GM19372 (cell line): ENCODE results near the gene TUBGCP6.

Source experiments
- ATAC-seq: cut with Tn5 transposase; IDR thresholded peaks from one replicate; pipeline ENCODE4 v1.9.1; 2021; ENCODE audit warnings: mild to moderate bottlenecking, low read depth, moderate library complexity; ENCODE audit not compliant: unreplicated experiment

Gene TUBGCP6

DNA sequence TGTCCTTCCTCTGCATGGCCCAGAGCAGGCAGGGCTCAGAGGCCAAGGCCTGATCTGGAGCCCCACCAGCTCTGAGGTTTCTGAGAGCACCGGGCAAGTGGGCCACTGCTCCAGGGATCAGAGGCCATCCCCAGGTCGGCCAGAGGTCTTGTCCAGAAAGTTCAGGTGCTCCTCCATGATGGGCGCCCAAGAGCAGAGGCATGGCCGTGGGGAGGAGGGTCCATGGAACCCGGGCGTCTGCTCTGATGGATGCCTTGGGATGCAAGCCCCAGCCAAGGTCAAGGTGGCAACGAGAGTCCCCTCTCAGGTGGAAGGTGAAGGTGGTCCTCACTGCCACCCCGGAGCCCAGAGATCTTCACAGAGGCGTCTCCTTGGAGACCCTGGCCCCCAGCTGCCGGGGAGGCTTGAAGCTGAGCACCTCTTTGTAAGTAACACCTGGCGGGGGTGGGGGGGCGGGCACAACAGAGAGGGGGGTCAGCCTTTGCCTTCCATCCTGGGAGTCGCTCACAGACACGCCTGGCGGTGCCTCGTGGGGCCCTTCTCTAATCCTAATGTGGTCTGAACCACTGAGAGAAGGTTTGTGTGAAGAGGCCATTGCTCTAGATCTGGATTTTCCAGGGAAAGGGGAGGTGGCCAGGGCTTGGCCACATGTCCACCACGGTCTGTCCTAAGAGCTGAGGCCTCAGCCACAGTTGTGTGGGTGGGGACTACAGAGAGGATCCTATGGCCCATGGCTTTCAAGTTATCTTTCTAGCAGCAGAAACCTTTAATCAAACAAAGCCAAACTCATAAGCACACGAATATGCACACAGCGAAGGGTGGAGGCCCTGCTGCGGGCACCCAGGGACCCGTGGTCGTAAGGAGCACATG lies 8.5 kb upstream of the TUBGCP6 start:
- no peak for ATAC-seq

GRCh38 chr22:50252082-50253045 lies 7.5 kb upstream of the TUBGCP6 start:
- ATAC-seq, result no peak

DNA sequence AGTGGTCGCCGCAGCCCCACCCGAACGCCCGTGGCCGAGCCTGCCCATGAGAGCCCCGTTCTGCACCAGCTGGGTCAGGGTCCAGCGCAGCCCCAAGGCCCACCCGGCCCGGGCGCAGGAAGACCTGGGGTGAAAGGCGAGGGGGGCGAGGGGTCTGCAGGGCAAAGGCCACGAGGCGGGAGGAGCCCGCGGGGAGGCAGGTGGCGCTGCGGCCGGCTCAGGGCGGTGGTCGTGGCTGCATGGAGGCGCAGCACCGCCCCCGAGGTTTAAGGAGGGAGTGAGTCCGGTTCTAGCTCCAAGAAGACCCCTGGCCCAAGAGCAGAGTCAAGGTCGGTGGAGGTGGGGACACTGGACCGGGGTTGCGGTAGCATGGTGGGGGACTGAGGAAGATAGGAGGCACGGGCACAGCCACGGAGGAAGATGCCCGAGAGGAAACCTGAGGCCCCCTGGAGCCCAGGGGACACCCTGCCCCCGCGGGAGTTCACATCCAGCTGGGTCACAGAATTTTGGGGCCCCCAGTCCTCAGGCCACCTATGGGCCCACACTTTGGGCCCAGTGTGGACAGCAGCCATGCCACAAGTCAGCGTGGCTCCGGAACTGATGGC lies 6.8 kb upstream of the TUBGCP6 start:
- no peak for ATAC-seq

- peak; percentile 54 for ATAC-seq
Observed at GRCh38 chr22:50250555-50251476, 6.0 kb upstream of the TUBGCP6 start, which contains the start of gene HDAC10. HDAC10 (minus strand) TSS chr22:50251265; CDS start chr22:50251032, 233 bp downstream.

- no peak for ATAC-seq
Observed at GRCh38 chr22:50250249-50250554, 5.4 kb upstream of the TUBGCP6 start.

DNA sequence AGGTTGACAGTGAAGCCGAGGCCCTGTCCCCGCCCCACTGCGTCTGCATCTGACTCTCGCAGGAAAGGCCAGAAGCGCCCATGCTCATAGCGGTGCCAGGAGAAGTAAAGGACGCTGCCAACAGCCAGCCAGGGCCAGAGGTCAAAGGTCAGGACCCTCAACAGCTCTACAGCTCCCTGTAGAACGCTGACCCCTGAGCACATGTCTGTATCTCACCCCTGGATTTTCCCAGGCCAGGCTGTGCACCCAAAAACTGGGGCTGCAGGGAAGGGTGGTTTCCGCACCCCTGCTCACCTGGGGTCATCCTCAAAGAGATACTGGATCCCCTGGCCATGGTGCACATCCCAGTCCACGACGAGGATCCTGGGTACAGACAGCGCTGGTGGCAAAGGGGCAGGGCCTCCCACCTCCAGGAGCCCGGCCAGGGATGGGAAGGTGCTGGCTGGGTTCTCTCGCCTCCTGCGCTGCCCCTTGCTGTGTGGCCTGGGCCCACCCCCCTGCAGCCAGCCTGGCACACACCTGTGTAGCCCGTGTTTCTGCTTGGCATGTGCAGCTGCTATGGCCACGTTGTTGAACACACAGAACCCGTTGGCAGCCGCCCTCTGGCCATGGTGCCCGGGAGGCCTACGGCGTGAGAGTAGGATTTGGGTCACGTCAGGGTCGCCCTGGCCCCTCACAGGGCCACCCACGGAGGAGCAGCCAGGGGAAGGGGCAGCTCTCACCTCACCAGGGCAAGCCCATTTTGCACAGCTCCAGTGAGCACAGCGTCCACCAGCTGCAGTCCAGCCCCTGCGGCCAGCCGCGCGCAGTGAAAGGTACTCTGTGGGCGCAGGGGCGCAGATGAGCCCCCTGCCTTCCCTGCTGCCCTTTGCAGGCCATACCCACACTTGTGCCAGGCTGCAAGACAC lies 4.8 kb upstream of the TUBGCP6 start:
- ATAC-seq, result no peak

DNA sequence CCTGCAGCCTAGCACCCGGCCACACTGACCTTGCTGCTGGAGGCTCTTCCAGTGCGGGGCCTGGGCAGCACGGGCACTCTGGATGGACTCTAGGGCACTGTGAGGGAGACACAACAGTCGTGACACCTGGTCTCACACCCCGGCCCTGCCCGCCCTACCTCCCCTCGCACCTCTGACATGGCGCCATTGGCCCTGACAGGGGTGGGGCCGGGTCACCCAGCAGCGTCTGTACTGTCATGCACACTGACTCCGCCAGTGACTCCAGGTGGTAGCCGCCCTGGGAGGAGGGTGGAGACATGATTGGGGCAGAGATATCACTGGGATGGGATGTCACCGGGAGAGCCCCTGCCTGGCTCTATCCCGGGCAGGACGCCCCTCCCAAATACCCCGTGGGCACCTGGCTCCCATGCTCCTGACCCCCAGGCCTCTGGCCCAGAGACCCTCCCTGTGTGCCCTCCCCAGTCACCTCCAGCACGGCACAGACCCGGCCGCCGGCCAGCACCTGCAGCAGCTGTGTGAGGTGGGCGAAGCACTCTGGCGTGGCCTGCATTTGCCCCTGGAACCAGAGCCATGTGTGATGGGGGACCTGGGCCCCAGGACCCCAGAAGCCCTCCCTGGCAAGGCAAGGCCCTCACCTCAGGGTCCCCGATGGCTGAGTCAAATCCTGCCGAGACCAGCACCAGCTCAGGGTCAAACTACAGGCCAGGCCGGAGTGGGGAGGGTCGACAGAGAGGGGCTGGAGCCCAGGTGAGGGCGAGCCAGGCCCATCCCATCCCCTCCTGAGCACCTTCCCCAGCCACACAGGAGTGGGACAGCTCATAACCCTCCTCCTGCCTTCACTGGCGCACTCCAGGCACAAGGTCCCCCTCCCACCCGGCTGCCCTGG lies 3.6 kb upstream of the TUBGCP6 start:
- no peak for ATAC-seq

- no peak for ATAC-seq
Observed at GRCh38 chr22:50247748-50248147, 2.9 kb upstream of the TUBGCP6 start.

DNA sequence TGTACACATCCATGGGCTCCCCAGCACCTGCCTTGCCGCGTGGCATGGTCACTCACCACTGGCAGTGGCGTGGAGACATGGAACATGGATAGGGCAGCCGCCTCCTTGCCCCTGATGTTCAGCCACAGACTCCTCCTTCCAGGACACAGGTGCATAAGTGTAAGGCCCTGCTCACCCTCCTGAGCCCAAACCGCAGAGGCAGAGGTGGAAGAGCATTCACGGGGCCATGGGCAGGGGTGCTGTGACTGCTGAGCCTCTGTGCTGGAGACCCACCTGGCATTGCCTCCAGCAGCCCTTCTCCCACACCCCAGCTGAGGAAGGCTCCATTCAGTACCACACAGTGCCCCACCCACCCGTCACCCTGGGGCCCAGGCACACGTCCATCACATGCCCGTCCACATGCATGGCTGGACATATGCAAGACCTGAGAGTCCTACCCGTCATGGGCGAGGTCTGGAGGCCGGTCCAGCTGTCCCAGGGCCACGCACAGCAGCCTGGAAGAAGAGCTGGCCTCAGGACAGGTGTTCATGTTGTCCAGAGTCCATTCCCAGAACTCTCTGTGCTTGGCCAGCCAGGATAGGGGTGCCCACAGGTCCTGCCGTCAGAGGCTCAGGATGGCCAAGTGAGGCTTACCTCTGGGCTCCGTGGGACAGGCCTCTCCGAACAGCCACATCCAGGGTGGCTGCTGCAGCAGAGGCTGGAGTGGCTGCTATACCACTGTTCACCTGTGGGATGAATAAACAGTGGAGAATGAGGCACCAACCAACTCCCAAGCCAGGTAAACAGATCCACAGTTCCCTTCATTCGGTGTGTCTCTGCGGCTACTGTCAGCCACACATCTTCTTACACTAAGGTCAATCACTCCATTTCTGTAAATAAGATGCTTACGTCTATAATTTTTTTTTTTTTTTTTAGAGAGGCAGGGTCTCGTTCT lies 1.7 kb upstream of the TUBGCP6 start:
- no peak for ATAC-seq

GRCh38 chr22:50245214-50246072 lies 620 bp upstream of the TUBGCP6 start:
- ATAC-seq, result no peak

GRCh38 chr22:50243685-50244419 lies 971 bp downstream of the TUBGCP6 start:
- ATAC-seq, result no peak

- ATAC-seq, result no peak
Observed at GRCh38 chr22:50242406-50242949, 2.3 kb downstream of the TUBGCP6 start.

DNA sequence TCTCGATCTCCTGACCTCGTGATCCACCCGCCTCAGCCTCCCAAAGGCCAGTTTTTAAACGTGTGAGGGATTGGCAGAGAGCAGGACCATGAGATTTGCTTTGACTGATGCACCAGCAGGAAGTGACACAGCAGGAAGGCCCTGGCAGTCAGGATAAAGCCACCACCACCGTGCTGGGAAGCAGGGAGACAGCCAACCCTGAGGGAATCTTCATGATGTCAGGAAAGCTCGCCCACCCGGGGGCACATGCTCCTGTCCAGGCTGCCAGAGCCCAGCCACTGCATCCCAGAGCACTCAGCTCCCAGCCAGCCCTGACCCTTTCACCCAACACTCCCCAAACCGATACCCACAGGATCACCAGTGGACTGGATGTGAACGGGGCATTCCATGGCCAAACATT lies 6.1 kb downstream of the TUBGCP6 start:
- ATAC-seq, result no peak

DNA sequence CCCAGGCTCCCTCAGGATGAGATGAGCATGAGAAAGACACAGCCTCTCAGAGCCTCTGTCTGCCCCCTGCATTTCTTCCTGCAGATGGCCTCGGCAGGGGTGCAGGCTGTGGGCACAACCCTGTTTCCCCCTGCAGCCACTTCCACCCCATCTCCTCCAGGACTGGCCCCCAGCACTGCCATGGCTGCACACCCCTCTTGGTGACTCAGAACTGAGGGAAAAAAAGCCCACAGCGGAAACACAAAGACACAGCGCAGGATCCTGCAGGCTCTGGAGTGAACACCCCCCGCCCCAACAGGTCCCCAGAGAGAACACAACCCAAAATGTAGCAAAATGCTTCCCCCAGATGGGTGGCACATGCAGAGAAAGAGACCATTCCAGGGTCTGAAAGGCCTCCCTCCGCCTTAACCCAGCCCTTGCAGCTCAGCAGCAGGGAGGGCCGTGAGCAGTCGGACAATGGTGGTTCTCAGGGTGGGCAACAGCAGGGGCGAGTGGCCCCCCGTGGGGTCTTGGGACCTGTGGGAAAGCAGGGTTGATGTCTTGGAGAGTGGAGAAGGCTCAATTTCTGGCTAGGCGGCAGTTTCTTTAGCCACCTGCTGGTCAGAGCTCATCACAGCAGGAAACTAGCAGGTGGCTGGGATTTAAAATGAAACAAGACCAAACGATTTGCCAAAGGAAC lies 8.0 kb downstream of the TUBGCP6 start:
- ATAC-seq, result no peak
